H1 (cell line): ENCODE data around the gene SSC5D.

Experiments
- BRCA1 ChIP-seq: IDR thresholded peaks from 2 replicates; pipeline ENCODE4 v1.6.1; 2012; ENCODE audit warnings: low read depth, low read length, improper control_type of control experiment
- EP300 ChIP-seq, 2 experiments: IDR thresholded peaks; 1 replicate in 1 of 2; 2 replicates in 1 of 2; pipeline ENCODE4 v1.6.1; 2011 to 2012; ENCODE audit warnings: low read depth in 2 of 2, low read length in 2 of 2, mild to moderate bottlenecking in 2 of 2, borderline replicate concordance in 1 of 2, inconsistent platforms in 1 of 2, moderate library complexity in 1 of 2
- EZH2 ChIP-seq: fragments of 200-600 bp; sonication (generic); IDR thresholded peaks from 2 replicates; pipeline ENCODE4 v1.7.1; 2012; ENCODE audit warnings: low read depth, mild to moderate bottlenecking, moderate library complexity, low read length, inconsistent platforms; ENCODE audit not compliant: severe bottlenecking
- FOSL1 ChIP-seq: IDR thresholded peaks from 2 replicates; pipeline ENCODE4 v1.6.1; 2011; ENCODE audit warnings: mild to moderate bottlenecking, low read depth, low read length, moderate library complexity; ENCODE audit not compliant: insufficient read depth
- POLR2AphosphoS5 ChIP-seq: IDR thresholded peaks from 2 replicates; pipeline ENCODE4 v1.6.1; 2011; ENCODE audit warnings: low read depth, low read length
- SIN3A ChIP-seq, 2 experiments: IDR thresholded peaks in 1 of 2; conservative IDR thresholded peaks in 1 of 2; 2 replicates each; pipeline ENCODE4 v1.6.1; 2011 to 2012; ENCODE audit warnings: low read length in 2 of 2, improper control_type of control experiment in 1 of 2, low read depth in 1 of 2, mild to moderate bottlenecking in 1 of 2
- TF ChIP-seq, protein P1 (sequence below): IDR thresholded peaks from 2 replicates; pipeline ENCODE4 v1.6.1; 2012; ENCODE audit warnings: inconsistent platforms
- TF ChIP-seq, protein P2 (sequence below), 3 experiments: IDR thresholded peaks; 1 replicate in 2 of 3; 2 replicates in 1 of 3; pipeline versions ENCODE4 v1.5.1 to v1.6.1; 2011; ENCODE audit warnings: low read length in 3 of 3, mild to moderate bottlenecking in 3 of 3, inconsistent platforms in 2 of 3, low read depth in 1 of 3, moderate library complexity in 1 of 3; ENCODE audit not compliant: insufficient read depth in 1 of 3; ENCODE audit errors: control extremely low read depth in 1 of 3

- no peak for TF ChIP-seq POLR2AphosphoS5
- TF ChIP-seq, protein P1, sequence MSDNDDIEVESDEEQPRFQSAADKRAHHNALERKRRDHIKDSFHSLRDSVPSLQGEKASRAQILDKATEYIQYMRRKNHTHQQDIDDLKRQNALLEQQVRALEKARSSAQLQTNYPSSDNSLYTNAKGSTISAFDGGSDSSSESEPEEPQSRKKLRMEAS: no peak
- TF ChIP-seq, protein P2, sequence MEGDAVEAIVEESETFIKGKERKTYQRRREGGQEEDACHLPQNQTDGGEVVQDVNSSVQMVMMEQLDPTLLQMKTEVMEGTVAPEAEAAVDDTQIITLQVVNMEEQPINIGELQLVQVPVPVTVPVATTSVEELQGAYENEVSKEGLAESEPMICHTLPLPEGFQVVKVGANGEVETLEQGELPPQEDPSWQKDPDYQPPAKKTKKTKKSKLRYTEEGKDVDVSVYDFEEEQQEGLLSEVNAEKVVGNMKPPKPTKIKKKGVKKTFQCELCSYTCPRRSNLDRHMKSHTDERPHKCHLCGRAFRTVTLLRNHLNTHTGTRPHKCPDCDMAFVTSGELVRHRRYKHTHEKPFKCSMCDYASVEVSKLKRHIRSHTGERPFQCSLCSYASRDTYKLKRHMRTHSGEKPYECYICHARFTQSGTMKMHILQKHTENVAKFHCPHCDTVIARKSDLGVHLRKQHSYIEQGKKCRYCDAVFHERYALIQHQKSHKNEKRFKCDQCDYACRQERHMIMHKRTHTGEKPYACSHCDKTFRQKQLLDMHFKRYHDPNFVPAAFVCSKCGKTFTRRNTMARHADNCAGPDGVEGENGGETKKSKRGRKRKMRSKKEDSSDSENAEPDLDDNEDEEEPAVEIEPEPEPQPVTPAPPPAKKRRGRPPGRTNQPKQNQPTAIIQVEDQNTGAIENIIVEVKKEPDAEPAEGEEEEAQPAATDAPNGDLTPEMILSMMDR (IDR thresholded peaks at IDR 0.05; ENCODE audit: control extremely low read depth in 1 of 3, insufficient read depth in 1 of 3, low read depth in 1 of 3, low read length in 3 of 3): no peak
- no peak for TF ChIP-seq SIN3A (conservative IDR thresholded peaks at IDR 0.05 in 1 of 2, IDR thresholded peaks at IDR 0.05 in 1 of 2; ENCODE audit: low read depth in 1 of 2, low read length in 2 of 2)
- no peak for TF ChIP-seq BRCA1
- TF ChIP-seq EP300 (IDR thresholded peaks at IDR 0.05; ENCODE audit: borderline replicate concordance in 1 of 2, low read depth in 2 of 2, low read length in 2 of 2): no peak
- TF ChIP-seq FOSL1: no peak
- TF ChIP-seq EZH2: no peak
These were observed 37.3 kb downstream of the SSC5D start for GRCh38 chr19:55525289-55526101.
